ENCODE data around the gene TCF21.
"Not testable (repeated sequence)": the region's sequence is repeated elsewhere in the genome, so short reads cannot be mapped to it uniquely, and the experiment has no call there.

TCF21 gene

DNA sequence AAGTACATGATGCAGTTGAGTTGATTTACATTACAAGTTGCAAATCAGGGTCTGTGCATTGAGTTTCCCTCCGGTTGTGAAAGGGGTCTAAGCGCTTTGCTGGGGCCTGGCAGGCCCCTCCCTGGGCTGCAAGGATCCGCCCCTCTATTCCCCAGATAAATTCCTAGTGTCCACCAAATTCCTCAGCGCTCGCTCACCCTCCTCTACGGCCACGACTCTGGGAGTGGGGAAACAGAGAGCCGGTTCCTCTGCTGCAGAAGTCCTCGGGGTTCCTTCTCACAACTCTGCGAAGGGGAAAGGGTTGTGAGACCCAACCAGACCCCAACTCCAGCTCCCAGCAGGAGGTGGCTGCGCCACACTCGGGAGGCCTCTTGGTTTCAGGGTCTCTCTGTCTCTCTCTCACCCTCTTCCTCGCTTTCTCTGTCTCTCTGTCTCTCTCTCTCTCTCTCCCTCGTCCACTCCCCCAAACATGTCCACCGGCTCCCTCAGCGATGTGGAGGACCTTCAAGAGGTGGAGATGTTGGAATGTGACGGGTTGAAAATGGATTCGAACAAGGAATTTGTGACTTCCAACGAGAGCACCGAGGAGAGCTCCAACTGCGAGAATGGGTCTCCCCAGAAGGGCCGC is at the start of gene TCF21:
TCF21 (plus strand) TSS at position 185 of the 628 bp plus-strand sequence; CDS start at position 470, 285 bp downstream.
- DNase-seq: no peak

DNA sequence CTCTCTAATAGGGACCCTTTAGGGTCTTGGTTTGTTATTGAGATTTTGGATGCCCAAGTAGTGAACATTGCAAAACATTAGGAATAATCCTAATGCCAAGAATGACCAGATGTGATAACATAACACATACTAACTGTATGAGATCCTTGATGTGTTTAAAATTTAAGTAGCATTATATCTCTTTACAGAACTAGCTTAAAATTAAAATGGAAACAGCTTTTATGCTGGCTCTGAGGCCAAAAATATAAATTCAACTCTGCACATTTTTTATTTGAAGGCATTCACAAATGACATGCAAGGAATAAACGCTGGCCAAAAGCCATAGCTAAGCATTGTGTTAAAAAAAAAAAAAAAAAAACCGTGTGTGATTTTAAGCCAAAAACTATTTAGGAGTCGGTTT is 47.7 kb upstream of the TCF21 start:
- DNase-seq: no peak

DNA sequence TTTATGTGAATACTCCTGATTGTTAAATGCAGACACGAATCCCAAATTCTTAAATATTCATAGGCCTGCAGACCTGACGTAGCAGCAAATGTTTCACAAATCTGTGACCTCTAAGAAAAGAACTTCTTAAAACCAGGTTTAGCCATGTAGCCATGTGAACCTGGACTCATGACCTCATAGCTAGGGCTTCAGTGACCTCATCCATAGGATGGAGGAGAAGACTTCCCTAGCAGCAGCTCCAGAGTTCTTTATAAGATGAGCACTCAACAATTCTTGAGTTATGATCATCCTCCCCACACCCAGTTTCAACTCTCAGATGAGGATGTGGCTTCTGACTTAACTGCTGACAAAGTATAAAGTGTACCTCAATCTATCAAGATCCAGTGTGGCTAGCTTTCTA is 45.8 kb upstream of the TCF21 start:
- DNase-seq: no peak

DNA sequence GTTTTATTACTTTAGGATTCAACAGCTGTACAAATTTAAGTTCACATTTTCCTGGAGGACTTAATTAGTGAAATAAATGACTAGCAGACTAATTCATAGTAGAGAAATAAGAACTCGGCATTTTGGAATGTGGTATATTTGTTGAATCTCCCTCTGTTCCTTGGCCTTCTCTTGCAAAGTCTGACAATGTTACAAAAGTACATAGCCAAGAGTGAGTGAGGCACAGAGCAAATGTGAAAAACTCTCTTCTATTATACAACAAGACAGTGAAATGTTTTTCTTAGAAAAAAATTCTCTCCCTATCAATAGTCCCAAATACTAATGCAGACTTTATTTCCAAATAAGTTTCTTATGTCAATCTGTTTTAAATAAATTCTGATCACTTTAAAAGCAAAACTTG is 44.2 kb upstream of the TCF21 start:
- DNase-seq: no peak

DNA sequence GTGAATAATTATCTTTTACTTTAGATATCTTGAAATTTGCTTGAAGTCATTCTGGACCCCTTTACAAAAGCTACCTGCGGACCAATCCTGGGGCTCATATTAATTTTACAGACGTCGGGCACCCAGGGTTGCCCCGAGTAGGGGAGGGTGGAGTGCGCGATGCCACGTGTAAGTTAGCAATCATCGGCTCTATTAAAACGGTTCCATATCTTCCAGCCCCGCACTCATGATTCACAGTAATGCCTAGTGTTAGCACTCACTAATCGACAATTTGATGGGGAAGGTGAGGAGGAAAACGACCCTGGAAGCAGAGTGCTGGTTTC is 34.9 kb upstream of the TCF21 start:
- no peak for DNase-seq

DNA sequence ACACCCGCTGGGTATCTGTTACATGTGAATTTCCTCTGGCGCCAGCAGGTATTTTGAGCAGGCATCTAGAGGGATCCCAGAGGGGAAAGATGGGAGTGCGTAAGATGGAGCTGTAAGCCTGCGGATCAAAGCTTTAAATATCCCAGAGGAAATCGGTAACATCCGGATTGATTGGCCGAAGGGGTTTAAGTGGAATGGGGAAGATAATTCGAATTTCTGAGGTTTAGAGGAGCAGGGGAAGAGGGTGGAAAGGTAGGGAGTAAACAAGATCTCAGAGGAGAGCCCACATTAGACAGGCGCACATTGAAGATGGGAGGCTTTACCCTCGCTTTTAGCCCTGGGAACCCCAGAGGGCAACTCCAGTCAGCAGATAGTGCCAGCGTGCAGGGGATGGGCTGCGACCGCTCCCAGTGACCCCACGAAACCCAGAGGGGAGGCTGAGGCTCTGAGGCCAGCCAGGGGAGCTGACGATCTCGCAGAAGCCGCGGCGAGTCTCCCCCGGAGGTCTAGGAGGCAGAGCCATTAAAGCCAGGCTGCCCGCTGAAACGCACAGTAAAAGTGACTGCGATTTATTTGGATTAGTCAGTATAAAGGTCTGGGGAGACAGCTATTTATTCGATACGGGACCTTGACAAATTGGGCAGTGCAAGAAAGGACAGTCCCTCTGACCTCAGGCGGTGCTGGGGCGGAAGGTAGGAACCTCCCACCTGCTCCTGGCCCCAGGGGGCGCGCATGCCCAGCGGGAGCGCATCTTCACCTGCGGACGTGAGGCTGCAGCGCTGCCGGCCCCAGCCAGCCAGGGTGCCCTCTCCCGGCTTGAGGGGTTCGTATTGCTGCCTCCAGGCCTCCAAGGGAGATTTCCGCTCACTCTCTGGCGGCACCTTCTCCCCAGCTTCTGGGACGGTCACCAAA is 34.3 kb upstream of the TCF21 start:
- no peak for DNase-seq

DNA sequence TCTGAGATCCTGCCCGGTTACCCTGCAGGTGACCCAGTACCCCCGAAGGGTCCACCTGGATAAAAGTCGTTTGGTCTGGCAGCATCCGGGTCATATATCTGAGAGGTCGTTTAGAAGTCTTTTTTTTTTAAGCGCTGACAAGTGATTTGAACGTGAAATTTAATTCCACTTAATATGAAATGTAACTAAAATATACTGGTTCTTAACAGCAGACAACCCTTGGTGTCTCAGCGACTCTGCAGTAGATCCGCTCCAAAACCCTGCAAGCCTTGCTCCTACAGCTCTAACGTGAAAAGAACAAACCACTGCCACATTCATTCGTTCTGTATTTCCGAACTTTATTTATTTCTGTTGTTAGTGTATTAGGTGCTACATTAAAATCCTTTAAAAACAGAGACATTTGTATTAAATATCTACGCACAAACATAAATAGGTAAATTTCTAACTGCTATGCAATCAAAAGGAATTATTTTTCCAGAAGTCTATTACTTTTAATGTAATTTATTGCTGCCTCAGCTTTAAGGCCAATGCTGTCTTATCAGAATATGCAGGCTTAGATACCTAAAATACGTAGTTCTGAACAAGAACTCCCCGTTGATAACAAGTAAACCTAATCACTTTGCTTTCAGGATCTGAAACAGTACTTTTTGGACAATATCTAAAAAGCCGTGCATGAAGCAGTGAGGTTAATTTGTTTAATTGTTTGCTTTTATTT is 33.5 kb upstream of the TCF21 start:
- no peak for DNase-seq

DNA sequence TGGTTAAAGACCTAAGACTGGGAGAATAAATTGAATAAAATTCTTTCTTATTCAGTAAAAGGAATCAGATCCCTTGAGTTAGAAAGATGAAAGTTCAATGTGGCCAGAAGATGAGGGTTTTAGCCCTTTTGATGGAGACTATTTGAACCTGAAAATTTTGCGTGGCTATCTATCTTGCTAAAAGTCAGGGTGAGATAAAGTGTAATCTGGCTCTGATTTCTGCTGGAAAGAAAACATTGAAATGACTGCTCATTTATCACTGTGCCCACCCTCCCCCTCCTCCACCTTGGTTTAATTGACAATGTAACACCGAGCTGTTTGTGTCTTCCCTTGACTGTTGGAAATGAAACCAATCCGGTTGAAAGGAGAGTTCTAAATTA is 32.9 kb upstream of the TCF21 start:
- DNase-seq: no peak

DNA sequence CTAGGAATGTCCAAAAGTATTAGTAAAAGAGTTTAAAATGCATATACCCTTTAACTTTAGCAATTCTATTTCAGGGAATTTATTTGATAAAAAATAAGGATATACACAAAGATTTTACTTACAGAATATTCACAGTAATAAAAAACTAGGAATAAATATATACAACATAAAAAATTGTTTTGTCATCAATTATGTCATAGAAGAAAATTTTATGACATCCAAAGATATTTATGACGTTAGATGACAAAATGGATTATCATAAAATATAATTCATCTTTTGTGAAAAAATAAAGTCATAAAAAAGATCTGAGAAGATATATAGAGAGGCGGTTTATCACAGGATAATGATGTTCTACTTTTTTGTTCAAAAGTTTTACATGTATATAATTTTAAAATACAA is 32.0 kb upstream of the TCF21 start:
- DNase-seq: no peak

DNA sequence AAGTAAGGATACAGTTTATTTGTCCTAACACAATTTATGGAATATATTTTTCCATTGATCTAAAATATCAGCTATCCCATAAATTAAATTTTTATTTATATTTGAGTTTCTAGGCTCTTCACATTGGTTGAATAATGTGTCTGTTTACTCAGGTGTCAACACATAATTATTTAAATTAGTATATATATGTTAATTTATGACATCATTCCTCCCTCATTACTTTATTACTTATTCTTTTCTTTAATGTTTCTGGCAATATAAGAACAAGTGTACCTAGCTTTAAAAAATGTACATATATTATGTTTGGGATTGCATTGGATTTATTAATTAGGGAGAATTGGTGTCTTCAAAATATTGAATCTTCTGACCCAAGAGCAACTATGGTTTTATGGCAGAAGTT is 31.2 kb upstream of the TCF21 start:
- DNase-seq: no peak

DNA sequence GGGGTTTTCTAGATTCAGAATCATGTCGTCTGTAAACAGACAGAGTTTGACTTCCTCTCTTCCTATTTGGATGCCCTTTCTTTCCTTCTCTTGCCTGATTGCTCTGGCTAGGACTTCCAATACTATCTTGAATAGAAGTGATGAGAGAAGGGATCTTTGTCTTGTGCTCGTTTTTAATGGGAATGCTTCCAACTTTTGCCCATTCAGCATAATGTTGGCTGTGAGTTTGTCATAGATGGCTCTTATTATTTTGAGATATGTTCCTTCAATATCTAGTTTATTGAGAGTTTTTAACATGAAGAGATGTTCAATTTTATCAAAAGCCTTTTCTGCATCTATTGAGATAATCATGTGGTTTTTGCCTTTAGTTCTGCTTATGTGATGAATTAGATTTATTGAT is 27.6 kb upstream of the TCF21 start:
- not testable (repeated sequence) for DNase-seq

DNA sequence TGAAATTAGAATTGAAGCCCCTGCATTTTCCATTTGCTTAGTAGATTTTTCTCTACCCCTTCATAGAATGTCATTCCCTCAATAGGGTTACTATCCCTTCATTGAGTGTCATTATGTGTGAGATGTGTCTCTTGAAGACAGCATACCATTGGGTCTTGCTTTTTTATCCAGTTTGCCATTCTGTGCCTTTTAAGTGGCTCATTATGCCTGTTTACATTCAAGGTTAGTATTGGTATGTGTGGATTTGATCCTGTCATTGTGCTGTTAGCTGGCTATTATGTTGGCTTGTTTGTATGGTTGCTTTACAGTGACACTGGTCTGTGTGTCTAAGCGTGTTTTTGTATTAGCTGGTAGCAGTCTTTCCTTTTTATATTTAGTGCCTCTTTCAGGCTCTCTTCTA is 25.7 kb upstream of the TCF21 start:
- no peak for DNase-seq

DNA sequence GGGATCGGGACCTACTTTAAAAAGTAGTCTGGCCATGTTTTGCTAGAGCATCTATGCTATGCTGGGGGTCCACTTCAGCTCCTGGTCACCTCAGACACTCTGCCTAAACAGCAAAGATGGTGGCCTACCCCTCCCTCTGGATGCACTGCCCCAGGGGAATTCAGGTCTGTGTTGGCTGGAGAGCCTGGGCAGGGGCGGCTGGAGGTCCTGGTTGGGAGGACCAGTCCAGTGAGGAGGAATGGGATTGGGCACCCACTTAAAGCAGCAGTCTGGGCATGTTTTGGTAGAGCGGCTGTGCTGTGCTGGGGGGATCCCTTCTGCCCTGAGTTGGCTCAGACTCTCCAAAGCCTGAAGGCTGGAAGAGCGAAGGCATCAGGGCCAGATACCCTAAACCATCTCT is 23.2 kb upstream of the TCF21 start:
- no peak for DNase-seq

DNA sequence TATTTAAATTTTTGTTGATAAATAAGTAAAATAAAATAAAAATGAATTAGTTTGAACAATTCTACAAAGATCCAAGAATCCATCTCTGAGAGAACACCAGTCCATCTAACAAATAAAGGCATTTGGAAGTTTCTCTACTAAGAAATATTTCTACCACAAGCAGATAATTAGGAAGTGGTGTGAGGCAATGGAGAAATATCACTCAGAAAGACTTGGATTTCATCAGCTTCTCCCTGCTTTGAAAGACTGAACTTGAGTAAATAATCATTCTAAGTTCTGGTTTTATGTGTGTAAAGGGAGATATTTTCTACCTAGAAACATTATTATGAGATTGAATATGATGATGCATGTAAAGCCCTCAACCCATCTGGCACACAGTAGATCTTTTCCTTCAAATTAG is 17.8 kb upstream of the TCF21 start:
- no peak for DNase-seq

DNA sequence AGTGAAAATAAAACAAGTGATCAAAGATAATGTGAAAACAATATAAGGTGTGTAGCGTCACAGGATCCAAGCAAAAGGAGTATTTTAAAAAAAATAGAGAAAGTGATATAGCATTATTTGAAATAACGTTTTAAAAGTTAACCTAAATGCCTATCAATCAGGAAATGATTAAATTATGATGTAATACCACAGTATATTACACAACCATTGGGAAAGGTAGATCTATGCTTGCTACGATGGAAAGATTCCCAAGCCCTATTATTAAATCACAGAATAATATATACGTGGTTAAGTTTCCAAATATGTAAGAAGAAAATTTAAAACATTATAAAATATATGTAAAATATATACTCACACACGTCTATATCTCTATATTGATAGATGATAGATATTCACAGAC is 15.4 kb upstream of the TCF21 start:
- DNase-seq: no peak

DNA sequence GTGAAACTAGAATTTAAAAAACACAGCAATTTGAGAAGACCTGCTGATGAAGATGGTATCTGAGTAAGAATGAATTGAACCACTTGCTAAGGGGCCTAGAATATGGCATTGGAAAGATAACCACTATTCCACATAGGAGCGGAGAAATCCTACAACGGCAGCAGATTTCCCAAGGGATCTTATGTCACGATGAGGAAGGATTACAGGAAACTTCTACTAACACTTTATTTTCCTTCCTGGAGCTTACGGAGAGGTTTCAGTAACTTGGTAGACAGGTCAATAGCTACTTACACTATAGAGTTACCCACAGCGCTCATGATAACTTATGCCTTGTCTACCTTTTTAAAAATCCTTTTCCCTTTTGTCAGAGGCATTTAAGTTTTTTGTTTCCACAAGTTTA is 11.8 kb upstream of the TCF21 start:
- DNase-seq: no peak

DNA sequence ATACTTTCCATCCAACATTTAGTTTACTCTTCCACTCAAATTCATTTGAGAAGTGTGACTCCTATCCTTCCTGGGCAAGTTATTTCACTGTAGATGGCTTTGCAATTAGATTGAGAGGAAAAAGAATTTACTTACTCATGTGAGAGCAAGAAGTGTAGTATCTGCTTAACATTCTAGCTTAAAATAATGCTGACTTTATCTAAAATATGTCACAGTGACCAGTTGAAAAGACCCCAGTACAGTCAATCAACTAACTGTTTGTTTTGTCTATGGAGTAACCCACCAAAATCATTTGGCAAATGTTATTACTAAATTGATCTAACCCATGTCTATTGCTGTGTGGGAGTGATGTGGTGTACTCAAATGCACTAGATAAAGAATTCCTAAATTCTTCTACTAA is 8.9 kb upstream of the TCF21 start:
- no peak for DNase-seq

DNA sequence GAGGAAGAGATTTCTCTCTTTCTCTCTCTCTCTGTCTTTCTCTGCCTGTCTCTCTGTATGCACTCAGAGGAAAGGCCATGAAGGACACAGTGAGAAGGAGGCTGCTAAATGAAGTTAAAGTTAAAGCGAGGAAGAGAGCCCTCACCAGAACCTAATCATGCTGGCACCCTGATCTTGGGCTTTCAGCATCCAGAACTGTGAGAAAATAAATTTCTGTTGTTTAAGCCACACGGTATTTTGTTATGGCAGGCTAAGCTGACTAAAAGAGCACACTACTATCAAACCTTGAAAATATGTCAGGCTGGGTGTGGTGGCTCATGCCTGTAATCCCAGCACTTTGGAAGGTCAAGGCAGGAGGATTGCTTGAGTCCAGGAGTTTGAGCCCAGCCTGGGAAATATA is 8.0 kb upstream of the TCF21 start:
- DNase-seq: no peak

DNA sequence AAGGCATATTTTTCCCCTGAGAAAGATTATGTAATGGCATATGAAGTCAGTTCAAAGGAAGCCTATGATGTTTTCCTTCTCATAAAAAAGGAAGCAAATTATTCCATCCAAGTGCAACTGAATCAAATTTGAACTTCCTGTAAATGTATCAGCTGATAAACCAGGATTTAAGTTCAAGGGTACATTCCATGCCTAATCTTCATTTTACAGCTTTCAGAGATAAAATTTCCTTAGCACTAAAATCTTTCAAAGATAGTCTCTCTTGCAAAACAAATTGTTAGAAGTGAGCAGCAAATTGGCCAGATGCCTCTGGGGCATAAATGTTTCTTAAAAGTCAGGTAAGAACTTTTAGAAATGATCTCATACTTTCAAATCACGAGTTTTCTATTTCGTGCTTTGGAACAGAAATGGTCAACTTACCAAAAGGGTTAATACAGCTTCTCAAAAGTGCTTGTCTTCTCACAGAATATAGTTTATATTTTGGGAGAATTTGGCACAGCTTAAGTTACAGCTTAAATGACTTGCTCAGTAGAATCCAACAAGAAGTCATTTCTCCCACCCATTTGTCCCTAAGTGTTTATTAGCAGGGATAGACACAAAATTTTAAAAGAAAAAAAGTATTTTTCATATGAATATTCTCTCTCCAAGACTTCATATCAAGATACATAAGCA is 2.7 kb upstream of the TCF21 start:
- DNase-seq: no peak

DNA sequence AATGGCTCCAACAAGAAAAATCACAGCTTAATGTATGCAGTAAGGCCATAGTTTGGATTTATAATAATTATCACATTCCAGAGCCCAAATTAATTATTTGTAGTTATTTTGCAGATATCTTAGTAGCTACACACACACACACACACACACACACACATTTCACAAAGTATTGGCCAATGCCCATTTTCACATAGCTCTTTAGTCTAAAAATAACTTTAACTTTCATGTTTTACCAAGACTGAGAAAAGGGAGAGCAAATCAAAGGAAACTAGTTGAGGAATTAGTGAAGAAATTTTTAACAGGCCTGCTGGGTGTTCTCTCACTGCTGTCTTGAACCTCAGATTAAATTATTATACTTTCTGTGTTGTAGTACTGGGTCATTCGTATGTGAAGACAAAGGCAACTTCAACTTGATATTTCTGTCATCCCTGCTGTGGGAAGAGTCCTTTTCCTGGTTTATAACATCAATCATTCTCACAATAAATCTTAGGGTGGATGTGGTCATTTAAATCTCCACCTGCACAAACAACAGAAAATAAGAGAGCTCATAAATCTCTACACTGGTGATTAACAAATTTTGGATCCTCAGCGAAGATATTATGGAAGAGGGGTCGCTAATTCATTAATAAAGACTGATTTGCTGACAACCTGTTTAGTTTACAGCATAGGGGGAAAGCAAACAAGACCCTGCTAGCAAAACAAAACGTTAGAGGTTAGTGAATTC is 1.6 kb upstream of the TCF21 start:
- DNase-seq: no peak

DNA sequence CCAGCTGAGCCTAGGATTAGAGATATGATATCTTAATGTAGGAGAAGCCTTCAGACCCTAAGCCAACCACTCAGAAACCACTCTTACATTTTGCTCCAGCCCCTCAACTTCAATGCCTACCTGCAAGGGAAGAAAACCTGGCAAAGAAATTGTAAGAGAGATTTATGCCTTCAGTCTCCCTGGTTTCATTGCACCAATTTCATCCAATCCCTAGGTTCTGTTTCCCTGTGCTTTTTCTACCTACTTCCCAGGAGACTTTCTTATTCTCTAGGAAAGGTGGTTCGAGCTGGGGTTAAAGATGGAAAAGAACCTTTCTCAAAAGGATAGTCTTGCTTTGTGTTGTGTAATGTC is 1.1 kb upstream of the TCF21 start:
- DNase-seq: no peak

DNA sequence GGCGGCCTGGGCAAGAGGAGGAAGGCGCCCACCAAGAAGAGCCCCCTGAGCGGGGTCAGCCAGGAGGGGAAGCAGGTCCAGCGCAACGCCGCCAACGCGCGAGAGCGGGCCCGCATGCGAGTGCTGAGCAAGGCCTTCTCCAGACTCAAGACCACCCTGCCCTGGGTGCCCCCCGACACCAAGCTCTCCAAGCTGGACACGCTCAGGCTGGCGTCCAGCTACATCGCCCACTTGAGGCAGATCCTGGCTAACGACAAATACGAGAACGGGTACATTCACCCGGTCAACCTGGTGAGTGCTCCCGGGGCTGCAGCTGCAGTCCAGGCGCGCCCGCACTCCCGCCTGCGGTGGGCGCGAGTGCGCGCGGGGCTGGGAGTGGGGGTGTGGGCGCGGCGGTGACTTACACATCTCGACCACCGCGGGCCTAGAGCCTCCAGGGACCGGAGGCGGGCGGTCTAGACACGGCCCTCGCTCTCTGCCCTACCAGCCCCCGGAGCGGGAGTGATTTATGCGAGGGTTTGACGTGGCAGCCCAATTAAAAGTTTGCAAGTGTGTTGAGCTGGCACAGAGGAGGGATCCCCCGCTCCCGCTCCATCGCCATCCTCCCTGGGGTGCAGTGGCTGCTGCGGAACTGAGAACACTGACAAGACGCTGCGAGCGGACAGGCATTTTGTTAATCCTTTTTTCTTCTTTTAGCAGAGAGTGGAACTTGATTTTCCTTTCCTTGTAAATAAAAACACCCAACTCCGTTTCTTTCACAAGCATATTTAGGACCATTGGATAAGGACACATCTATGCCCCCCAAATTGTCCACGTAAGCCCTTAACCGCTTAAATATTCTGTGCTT is 867 bp downstream of the TCF21 start:
- DNase-seq: no peak
